ENCODE data around the gene COL13A1. TPM values are rescaled to one million over a fixed set of nuclear protein-coding genes. Genes with fewer than 3 reads are reported as not detected.
A peak's percentile ranks its signal among the peaks of the same experiment; 100 is the strongest.

The COL13A1 gene
- total RNA-seq, 4 donors from 2014 or later = 0.46 to 0.60 TPM; not detected in 2

DNA sequence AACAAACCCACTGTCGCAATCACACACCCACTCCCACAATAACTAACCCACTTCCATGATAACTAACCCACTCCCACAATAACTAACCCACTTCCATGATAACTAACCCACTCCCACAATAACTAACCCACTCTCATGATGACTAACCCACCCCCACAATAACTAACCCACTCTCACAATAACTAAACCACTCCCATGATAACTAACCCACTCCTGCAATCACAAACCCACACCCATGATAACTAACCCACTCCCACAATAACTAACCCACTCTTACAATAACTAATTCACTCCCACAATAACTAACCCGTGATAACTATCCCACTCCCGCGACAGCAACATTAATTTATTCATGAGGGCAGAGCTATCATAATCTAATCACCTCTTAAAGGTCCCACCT lies 105.8 kb downstream of the COL13A1 start:
- no peak for ATAC-seq (ENCODE audit: low FRiP score)
- TF ChIP-seq, protein P1, sequence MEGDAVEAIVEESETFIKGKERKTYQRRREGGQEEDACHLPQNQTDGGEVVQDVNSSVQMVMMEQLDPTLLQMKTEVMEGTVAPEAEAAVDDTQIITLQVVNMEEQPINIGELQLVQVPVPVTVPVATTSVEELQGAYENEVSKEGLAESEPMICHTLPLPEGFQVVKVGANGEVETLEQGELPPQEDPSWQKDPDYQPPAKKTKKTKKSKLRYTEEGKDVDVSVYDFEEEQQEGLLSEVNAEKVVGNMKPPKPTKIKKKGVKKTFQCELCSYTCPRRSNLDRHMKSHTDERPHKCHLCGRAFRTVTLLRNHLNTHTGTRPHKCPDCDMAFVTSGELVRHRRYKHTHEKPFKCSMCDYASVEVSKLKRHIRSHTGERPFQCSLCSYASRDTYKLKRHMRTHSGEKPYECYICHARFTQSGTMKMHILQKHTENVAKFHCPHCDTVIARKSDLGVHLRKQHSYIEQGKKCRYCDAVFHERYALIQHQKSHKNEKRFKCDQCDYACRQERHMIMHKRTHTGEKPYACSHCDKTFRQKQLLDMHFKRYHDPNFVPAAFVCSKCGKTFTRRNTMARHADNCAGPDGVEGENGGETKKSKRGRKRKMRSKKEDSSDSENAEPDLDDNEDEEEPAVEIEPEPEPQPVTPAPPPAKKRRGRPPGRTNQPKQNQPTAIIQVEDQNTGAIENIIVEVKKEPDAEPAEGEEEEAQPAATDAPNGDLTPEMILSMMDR (IDR thresholded peaks at IDR 0.05) = no peak
- DNase-seq (ENCODE audit: low spot score) = no peak

DNA sequence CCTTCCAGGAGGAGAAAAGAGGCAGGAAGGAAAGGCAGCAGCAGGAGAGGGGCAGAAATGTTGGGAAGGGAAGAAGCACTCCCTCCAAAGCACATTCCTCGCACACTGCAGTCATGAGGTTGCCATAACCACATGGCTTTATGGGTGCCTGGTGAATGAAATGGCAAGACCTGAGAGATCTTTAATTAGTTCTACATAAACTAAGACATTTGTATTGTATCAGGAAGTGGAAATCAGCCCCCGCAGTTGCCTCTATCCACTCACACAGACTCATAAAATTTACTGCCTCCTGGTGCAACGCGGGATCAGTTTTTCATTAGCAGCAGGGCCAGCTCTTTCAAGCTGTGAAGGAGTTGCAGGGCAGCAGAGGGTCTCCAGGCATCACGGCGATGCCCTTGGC lies 106.4 kb downstream of the COL13A1 start:
- ATAC-seq (ENCODE audit: low FRiP score) (no peak), DNase-seq (ENCODE audit: low spot score) (no peak)
- TF ChIP-seq, protein P1 (IDR thresholded peaks at IDR 0.05) = no peak

DNA sequence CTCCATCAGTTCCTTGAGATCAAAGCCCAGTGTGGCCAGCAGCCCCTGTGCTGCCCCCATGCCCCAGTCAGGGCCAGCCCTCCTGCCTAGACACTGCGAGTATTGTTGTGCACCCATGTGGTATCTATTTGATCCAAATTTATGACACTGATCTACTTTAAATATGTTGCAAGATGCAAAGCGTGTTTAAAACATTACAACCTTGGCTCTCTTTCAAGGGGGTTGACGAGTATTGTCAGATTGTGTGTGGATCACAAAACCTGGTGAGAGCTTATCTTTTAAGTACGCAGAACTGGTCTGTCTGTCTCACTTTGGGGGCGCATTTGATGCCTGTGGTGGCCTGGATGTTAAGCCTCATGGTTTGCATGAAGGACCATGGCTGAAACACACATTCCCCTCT lies 108.9 kb downstream of the COL13A1 start:
- ATAC-seq (ENCODE audit: low FRiP score) (no peak), DNase-seq (ENCODE audit: low spot score) (no peak)
- TF ChIP-seq, protein P1 (IDR thresholded peaks at IDR 0.05) = no peak

DNA sequence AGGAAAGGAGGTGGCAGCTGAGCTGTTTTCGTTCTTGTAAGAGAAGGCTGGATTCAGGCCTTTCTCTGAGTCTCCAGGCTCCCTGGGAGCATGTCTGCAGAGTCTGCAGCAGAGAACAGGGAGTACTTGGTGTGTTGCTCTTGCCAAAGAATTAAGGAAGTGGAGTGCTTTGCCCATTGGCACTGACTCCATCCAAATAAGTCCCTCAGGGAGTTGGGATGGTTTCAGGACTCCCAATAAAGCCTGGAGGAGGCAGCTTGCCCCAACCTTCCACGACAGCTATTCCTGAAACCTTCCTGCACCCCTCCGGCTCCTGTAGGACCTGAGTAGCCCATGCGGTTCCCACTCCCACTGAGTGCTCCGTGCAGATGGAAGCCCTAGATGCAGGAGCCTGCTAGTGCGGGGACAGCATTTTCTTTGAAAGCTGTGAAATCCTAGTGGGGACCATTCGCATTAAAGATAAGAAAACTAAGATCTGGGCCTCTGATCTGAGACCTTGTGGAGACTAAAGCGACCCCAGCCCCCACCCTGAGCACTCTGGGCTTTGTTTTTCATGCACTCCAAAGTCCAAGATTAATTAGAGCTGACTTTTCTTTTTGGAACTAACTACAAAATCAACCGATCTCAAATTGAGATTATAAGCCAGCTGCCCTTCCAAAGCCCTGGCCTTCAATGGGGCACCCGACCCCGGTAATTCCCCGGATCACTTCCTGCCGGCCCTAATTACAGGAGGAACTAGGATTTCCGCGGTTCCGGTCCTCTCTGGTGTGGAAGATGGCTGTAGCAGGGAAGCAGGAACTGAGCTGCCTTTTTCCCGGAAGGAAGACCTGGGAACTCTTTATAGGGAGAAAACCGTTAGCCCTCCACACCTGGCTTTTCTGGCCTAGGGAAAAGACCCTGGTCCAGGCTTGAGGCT lies 110.2 kb downstream of the COL13A1 start:
- DNase-seq (ENCODE audit: low spot score) (no peak), ATAC-seq (ENCODE audit: low FRiP score) (peak; percentile 38)
- TF ChIP-seq, protein P1 (IDR thresholded peaks at IDR 0.05) = no peak

DNA sequence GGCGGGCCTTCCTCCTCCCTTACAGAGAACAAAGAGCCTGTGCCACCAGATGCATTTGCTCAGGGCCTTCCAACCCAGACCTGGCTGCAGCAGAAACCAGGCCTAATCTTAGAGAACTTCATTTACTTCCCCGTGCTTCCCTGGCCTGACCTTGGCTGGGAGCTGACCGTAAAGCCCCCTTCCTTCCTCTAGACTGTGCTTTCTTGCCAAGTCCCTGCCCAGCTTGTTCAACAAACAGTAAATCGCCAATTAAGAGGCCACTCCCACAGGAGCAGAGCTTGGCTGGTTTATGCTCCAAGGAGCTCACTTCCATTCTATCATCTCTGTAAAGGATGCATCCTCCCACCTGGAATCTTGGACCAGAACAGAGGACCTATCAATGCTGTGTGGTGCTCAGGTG lies 110.9 kb downstream of the COL13A1 start:
- ATAC-seq (ENCODE audit: low FRiP score) (no peak), DNase-seq (ENCODE audit: low spot score) (no peak)
- TF ChIP-seq, protein P1 (IDR thresholded peaks at IDR 0.05) = no peak

DNA sequence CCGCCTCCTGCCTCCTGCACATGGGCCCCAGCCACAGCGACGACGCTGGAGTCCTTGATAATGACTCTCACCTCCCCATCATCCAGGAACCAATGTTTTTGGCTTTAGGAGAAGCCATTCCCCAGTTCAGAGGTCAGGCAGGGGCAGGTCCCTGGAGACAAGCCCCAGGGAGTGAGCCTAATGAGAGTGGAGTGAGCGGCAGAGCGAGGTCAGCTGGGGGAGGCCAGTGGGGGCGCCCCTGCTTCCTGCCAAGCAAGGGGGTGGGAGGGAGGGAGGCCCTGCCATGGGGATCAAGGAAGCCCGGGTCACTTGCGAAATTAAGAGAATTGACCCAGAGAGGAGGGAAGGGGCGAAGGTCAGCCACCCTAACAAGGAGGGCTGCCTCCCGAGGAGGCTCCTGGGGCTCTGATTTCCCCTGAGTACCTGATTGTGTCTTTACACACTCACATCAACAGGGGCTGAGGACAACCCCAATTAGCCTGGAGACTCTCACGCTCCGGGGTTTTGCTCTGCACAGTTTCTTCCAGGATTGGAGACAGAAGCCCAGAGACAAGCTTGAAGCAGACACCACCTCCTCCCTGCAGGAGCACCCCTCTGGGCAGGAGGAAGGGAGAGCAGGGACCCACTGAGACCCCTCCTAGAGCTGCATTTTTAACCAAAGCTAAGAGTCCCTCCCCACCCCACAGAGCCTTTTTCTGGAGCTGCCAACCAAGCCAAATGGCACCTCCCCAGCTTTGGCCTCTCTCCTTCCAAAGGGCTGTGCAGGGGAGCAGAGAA lies 112.1 kb downstream of the COL13A1 start:
- ATAC-seq (ENCODE audit: low FRiP score) (no peak), DNase-seq (ENCODE audit: low spot score) (no peak)
- TF ChIP-seq, protein P1 (IDR thresholded peaks at IDR 0.05) = no peak

Data from omental fat pad (tissue), 4 donors.